ENCODE data around the gene ARAP3.

GRCh38 chr5:141618030-141618803, 63.8 kb downstream of the ARAP3 start:
- TF ChIP-seq CTCF (IDR thresholded peaks at IDR 0.05 in 2 of 3, conservative IDR thresholded peaks at IDR 0.05 in 1 of 3; ENCODE audit: borderline replicate concordance in 1 of 3, insufficient read depth in 1 of 3, low read depth in 2 of 3, low read length in 2 of 3) (no peak), POLR2A (IDR thresholded peaks at IDR 0.05; ENCODE audit: borderline replicate concordance, extremely low read depth, insufficient read depth, insufficient read length) (no peak), MAX (IDR thresholded peaks at IDR 0.05) (peak; percentile 49; the same call in 1 of the 2 replicates), POLR2AphosphoS5 (IDR thresholded peaks at IDR 0.05; ENCODE audit: low read depth, low read length) (peak; percentile 52), EZH2phosphoT487 (IDR thresholded peaks at IDR 0.05; ENCODE audit: borderline replicate concordance) (no peak), SIN3A (IDR thresholded peaks at IDR 0.05; ENCODE audit: low read depth) (peak; percentile 8; the same call in 1 of the 2 replicates), FOSL1 (IDR thresholded peaks at IDR 0.05; ENCODE audit: low read depth) (no peak), RAD21 (IDR thresholded peaks at IDR 0.05; ENCODE audit: low read depth) (no peak)
